Prostate gland (tissue), 2 donors: ENCODE results near the gene TICRR.

Experiments used
- POLR2A ChIP-seq: fragments of 450-650 bp; IDR thresholded peaks from one replicate; pipeline ENCODE4 v1.6.1; 2016; ENCODE audit warnings: antibody characterized with exemption, mild to moderate bottlenecking
- TF ChIP-seq, protein P1 (sequence below), 4 experiments: fragments of 200-600 bp in 2 of 4; fragments of 450-650 bp in 2 of 4; sonication (generic) in 2 of 4; IDR thresholded peaks; 1 replicate in 3 of 4; 2 replicates in 1 of 4; pipeline ENCODE4 v1.5.1; 2016 to 2019; ENCODE audit warnings: antibody characterized with exemption in 4 of 4, mild to moderate bottlenecking in 2 of 4, moderate library complexity in 2 of 4

DNA sequence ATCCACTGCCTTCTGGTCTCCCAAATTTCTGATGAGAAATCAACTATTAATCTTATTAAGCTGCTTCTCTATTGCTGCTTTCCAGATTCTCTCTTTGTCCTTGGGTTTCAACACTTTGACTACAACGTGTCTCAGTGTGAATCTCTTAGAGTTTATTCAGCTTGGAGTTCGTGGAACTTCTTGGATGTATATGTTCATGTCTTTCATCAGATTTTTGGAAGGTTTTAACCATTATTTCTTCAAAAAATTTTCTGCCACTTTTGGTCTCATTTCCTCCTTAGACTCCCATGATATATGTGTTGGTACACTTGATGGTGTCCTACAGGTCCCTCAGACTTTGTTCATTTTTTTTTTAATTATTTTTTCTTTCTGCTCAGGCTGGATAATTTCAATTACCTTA, 36.0 kb downstream of the TICRR start:
- TF ChIP-seq, protein P1, sequence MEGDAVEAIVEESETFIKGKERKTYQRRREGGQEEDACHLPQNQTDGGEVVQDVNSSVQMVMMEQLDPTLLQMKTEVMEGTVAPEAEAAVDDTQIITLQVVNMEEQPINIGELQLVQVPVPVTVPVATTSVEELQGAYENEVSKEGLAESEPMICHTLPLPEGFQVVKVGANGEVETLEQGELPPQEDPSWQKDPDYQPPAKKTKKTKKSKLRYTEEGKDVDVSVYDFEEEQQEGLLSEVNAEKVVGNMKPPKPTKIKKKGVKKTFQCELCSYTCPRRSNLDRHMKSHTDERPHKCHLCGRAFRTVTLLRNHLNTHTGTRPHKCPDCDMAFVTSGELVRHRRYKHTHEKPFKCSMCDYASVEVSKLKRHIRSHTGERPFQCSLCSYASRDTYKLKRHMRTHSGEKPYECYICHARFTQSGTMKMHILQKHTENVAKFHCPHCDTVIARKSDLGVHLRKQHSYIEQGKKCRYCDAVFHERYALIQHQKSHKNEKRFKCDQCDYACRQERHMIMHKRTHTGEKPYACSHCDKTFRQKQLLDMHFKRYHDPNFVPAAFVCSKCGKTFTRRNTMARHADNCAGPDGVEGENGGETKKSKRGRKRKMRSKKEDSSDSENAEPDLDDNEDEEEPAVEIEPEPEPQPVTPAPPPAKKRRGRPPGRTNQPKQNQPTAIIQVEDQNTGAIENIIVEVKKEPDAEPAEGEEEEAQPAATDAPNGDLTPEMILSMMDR (IDR thresholded peaks at IDR 0.05): no peak
- TF ChIP-seq POLR2A: no peak
